HG03354 (cell line): ENCODE data around the gene PARP8.

ENCODE experiments used
- ATAC-seq: cut with Tn5 transposase; IDR thresholded peaks from one replicate; pipeline ENCODE4 v1.9.1; 2021; ENCODE audit warnings: mild to moderate bottlenecking; ENCODE audit not compliant: unreplicated experiment, poor library complexity, severe bottlenecking

The PARP8 gene

DNA sequence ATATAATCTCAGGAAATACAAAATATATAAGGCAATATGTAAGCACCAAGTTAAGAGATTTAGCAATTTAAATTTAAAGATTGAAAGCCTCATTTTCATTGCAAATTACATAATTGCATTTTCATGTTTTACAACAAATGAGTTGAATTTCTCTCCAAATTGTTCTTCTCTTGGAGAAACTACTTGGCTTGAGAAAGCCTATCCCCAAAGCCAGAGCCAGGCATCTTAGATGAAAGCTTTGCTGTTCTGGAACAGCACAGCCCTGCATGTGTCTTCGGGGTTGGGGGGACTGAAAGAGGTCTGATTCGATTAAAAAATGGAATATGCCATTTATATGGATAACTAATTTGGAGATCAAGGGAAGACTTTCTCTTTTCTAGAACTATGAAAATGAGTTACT is 212.0 kb downstream of the PARP8 start:
- no peak for ATAC-seq

GRCh38 chr5:50881407-50881806 is 215.0 kb downstream of the PARP8 start:
- no peak for ATAC-seq

DNA sequence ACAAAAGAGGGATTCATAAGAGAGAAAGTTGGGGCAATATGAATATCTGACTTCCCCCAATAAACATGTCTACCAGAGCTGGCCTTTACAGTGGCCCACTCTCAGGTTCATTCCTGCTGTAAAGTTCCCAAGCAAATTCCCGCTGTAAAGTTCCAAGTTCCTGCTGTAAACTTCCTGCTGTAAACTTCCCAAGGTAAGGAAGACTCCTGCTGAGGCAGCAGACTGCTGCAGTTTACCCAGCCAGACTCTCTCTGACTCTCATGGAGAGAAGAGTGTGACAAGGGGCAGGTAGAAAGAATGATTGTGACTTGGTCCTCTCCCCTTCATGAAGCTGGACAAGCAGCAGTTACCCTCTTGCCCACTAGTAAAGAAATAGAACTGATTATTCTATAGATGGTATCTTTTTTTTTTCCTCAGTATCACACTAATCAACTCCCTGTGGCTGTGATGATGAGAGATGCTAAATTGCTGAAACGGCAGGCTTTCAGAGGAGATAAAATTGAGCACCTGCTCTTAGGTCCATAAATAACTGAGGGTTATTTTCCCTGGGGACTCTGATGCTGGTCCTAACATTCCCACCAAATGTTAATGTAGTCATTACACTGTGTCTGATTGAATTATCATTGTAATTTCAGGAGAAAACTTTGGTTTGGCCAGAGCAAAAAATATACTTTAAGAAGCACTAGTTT is 220.4 kb downstream of the PARP8 start:
- no peak for ATAC-seq

GRCh38 chr5:50887889-50888633 is 221.6 kb downstream of the PARP8 start:
- no peak for ATAC-seq

DNA sequence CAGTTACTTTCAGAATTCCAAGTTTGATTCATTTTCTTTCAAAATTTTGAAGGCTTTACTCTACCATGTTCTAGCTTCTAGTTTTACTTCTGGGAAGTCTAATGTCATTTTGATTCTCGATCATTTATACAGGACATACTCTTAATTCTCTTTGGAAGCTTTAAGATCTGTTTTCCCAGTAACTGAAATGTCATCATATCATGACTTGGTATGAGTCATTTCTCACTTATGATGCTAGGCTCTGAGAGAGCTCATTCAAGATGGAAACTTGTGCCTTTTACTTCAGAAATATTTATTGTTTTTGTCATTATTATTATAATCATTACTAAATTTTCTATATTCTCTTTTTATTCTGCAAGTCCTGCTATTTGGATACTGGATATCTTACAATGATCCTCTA is 222.3 kb downstream of the PARP8 start:
- no peak for ATAC-seq

DNA sequence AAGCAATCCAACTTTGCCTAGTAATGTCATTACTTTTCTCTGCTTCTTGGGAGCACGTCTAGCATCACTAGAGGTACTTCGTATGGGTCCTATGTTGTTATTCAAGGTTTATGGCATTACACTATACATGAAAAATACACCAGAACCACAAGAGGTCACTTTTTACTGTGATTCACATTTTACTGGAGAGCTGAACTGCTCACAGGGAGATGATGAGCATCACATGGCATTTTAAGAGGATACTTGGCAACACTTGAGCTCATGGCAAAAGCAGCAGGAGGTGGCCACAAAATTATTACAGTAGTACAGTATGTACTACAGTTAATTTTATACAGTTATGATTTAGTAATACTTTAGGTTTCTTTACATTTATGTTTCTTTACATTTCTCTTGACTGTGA is 223.4 kb downstream of the PARP8 start:
- ATAC-seq = no peak
